Ovary (tissue), 9 donors: ENCODE data around the gene MYRF. TPM values are rescaled to one million over a fixed set of nuclear protein-coding genes. Genes with fewer than 3 reads are reported as not detected.

Source experiments
- DNase-seq, 5 donors: peaks; one replicate each; pipeline ENCODE4 v3.0.0-alpha.2; 2019 to 2020
- H3K27ac ChIP-seq, 2 donors: fragments of 200-600 bp; one replicate each; pipeline versions ENCODE4 v1.5.1 to v1.8.0; 2019 to 2022
- H3K27me3 ChIP-seq: fragments of 200-600 bp; one replicate; pipeline ENCODE4 v1.8.0; 2022
- H3K36me3 ChIP-seq: fragments of 200-600 bp; sonication (generic); one replicate; pipeline ENCODE4 v1.5.1; 2019
- H3K4me1 ChIP-seq: one replicate; pipeline ENCODE4 v1.8.1; 2013; ENCODE audit warnings: mild to moderate bottlenecking, moderate library complexity; ENCODE audit not compliant: insufficient read depth
- H3K4me3 ChIP-seq: fragments of 200-600 bp; sonication (generic); one replicate; pipeline ENCODE4 v1.5.1; 2017
- H3K9me3 ChIP-seq, 2 donors: fragments of 200-600 bp in 1 of 2; sonication (generic) in 1 of 2; one replicate each; pipeline versions ENCODE4 v1.5.1 to v1.8.1; 2013 to 2019; ENCODE audit warnings: mild to moderate bottlenecking in 1 of 2, moderate library complexity in 1 of 2
- CTCF ChIP-seq, 3 donors: fragments of 450-650 bp in 2 of 3; fragments of 200-600 bp in 1 of 3; IDR thresholded peaks; one replicate each; pipeline versions ENCODE4 v1.5.1 to v1.8.0; 2016 to 2022; ENCODE audit warnings: antibody characterized with exemption in 3 of 3, mild to moderate bottlenecking in 1 of 3
- EP300 ChIP-seq: sonication (generic); formaldehyde crosslinking; IDR thresholded peaks from one replicate; pipeline ENCODE4 v1.6.1; 2017; ENCODE audit warnings: antibody characterized with exemption
- POLR2A ChIP-seq: fragments of 450-650 bp; IDR thresholded peaks from one replicate; pipeline ENCODE4 v1.6.1; 2017; ENCODE audit warnings: antibody characterized with exemption, mild to moderate bottlenecking, moderate library complexity
- WGBS, 3 donors: extraction: QIAGEN DNeasy Blood & Tissue Kit in 1 of 3; methylation state at CpG; one replicate each; pipeline versions ENCODE4 v1.1.5 to v1.1.7; 2013 to 2017; 5-methylcytosine and 5-hydroxymethylcytosine counted together
- intact Hi-C, 4 donors: fragments of 100-400 bp; cut with DNase I; formaldehyde crosslinking; loops; one replicate each; pipeline versions ENCODE4 v1.11.0 to v1.15.1; 2022 to 2023
- polyA plus RNA-seq, 2 donors: library from polyadenylated mRNA; stranded (reverse); fragments of 200-250 nt in 1 of 2; fragments of 350-450 nt in 1 of 2; fragmentation: Illumina TruSeq in 1 of 2; extraction: RNeasy Lipid Tissue Mini Kit (QIAGEN cat#74804) in 1 of 2; gene quantifications; one replicate each; pipeline ENCODE4 v1.2.3, GENCODE V29; 2013 to 2014
- total RNA-seq, 7 donors: library from RNA; depleted of rRNA in 2 of 7; stranded (reverse); fragments of >200 nt in 2 of 7; fragmentation: NEBNext Ultra II Directional in 3 of 7; extraction: Animal tissue kit (Norgen Biotek cat#: 25700) in 3 of 7; gene quantifications; one replicate each; pipeline versions ENCODE4 v1.1.0 to v1.2.4, GENCODE V29; 2016 to 2023
- donor health status: DM: no; HTN: no; CAD: no; lungs with moderate emphysema.
- donor health status: DM: no; HTN: no; CAD: no.
- donor health status: Bipolar disorder and iron deficiency.
- donor health status: DM: yes; HTN: yes; CAD: no.
- donor health status: DM: no; HTN: no; CAD: no.
- donor health status: DM: yes; HTN: yes; CAD: no.

Gene MYRF
- total and polyA plus RNA-seq, 9 donors: 6.6 to 109 (median 23.3) TPM

- DNase-seq: no peak
- no peaks in the 10 kb centered on the region for H3K9me3 ChIP-seq
- H3K4me3 ChIP-seq: no peak overlapping the region
- no peak overlapping the region for H3K27ac ChIP-seq
- no peaks in the 10 kb centered on the region for H3K27me3 ChIP-seq
- intact Hi-C loops: no loop called here
- 74 to 85% (median 81%) methylated on average over 11 of the region's 11 CpGs for WGBS, 3 donors
- H3K4me1 ChIP-seq: peaks cover under 1% of the 10 kb centered on the region
- H3K36me3 ChIP-seq: no peaks in the 10 kb centered on the region
- TF ChIP-seq CTCF (IDR thresholded peaks at IDR 0.05) (no peak), EP300 (no peak), POLR2A (no peak)
Observed at GRCh38 chr11:61782841-61783240, 30.4 kb downstream of the MYRF start.

GRCh38 chr11:61783717-61784505 lies 31.5 kb downstream of the MYRF start:
- no peaks in the 10 kb centered on the region for H3K36me3 ChIP-seq
- H3K4me1 ChIP-seq: no peaks in the 10 kb centered on the region
- no peaks in the 10 kb centered on the region for H3K27me3 ChIP-seq
- DNase-seq: no peak
- H3K4me3 ChIP-seq: no peak overlapping the region
- H3K27ac ChIP-seq: no peak overlapping the region
- H3K9me3 ChIP-seq: no peaks in the 10 kb centered on the region
- TF ChIP-seq POLR2A (no peak), CTCF (IDR thresholded peaks at IDR 0.05) (no peak), EP300 (no peak)
- intact Hi-C loops: no loop called here
- WGBS, 3 donors: 41 to 49% (median 48%) methylated on average over 13 of the region's 13 CpGs

GRCh38 chr11:61784506-61784805 lies 32.0 kb downstream of the MYRF start:
- DNase-seq: peak in 1 of 5 donors; percentile 33
- Histone ChIP-seq H3K27ac (no peak overlapping the region), H3K36me3 (no peaks in the 10 kb centered on the region), H3K4me3 (no peak overlapping the region), H3K27me3 (no peaks in the 10 kb centered on the region), H3K4me1 (no peaks in the 10 kb centered on the region), H3K9me3 (no peaks in the 10 kb centered on the region)
- WGBS, 3 donors: 70 to 78% (median 77%) methylated on average over 7 of the region's 7 CpGs
- intact Hi-C loops: no loop called here
- no peak for TF ChIP-seq EP300
- TF ChIP-seq CTCF (IDR thresholded peaks at IDR 0.05): no peak
- no peak for TF ChIP-seq POLR2A

GRCh38 chr11:61785837-61786402 lies 33.5 kb downstream of the MYRF start:
- 78 to 83% (median 78%) methylated on average over 11 of the region's 11 CpGs for WGBS, 3 donors
- Histone ChIP-seq H3K4me1 (no peaks in the 10 kb centered on the region), H3K4me3 (no peak overlapping the region), H3K9me3 (no peaks in the 10 kb centered on the region), H3K27me3 (no peaks in the 10 kb centered on the region), H3K36me3 (no peaks in the 10 kb centered on the region), H3K27ac (no peak overlapping the region)
- TF ChIP-seq CTCF (IDR thresholded peaks at IDR 0.05): no peak
- DNase-seq: no peak
- intact Hi-C loops: no loop called here
